Measurements from ENCODE around the gene RASSF7. TPM values are rescaled to one million over a fixed set of nuclear protein-coding genes. Genes with fewer than 3 reads are reported as not detected.

Gene RASSF7
- total and polyA plus RNA-seq, 8 donors: 17.6 to 253 (median 29.5) TPM

- Histone ChIP-seq H3K4me1 (no peaks in the 10 kb centered on the region), H3K4me3 (no peak overlapping the region), H3K27ac (no peak overlapping the region), H3K27me3 (no peaks in the 10 kb centered on the region), H3K36me3 (peaks cover 0 to 59% (median 22%) of the 10 kb centered on the region in 3 donors), H3K9me3 (no peaks in the 10 kb centered on the region)
- intact Hi-C loops (cut with DNase I): no loop called here
- TF ChIP-seq CTCF (IDR thresholded peaks at IDR 0.05): no peak
- no peak for FAIRE-seq
- DNase-seq: no peak
- ATAC-seq: no peak
- 96% methylated on average over 22 of the region's 22 CpGs for WGBS, 2 donors
Measured at GRCh38 chr11:592501-592900, 31.7 kb downstream of the RASSF7 start.

DNA sequence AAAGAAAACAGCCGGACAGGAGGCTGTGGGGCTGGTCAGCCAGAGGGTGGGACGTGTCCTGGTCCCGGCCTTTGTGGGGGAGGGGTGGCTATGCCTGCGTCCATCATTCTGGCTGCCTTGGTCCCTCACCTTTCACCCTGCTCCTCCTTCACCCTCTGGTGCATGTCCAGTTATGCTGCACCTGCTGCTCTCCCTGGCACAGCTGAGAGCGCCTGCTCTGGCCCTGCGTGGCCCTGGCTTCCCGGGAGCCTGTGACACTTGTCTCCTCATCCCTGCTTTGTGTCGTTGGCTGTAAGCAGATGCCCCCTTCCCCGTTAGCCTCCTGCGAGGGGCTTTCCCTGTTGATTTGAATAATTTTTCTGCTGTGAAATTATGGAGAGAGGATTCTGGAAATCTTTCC lies 32.1 kb downstream of the RASSF7 start:
- H3K36me3 ChIP-seq: peaks cover 0 to 61% (median 21%) of the 10 kb centered on the region in 3 donors
- no peaks in the 10 kb centered on the region for H3K9me3 ChIP-seq
- no peaks in the 10 kb centered on the region for H3K27me3 ChIP-seq
- intact Hi-C loops (cut with DNase I): no loop called here
- TF ChIP-seq CTCF (IDR thresholded peaks at IDR 0.05): no peak
- DNase-seq: no peak
- H3K4me1 ChIP-seq: no peaks in the 10 kb centered on the region
- no peak overlapping the region for H3K4me3 ChIP-seq
- no peak for FAIRE-seq
- H3K27ac ChIP-seq: no peak overlapping the region
- no peak for ATAC-seq
- 90 to 94% methylated on average over 10 of the region's 10 CpGs for WGBS, 2 donors

- ATAC-seq: no peak
- Histone ChIP-seq H3K9me3 (no peaks in the 10 kb centered on the region), H3K27me3 (no peaks in the 10 kb centered on the region), H3K4me3 (no peak overlapping the region), H3K36me3 (peaks cover 0 to 65% (median 16%) of the 10 kb centered on the region in 3 donors), H3K4me1 (no peaks in the 10 kb centered on the region), H3K27ac (no peak overlapping the region)
- no peak for DNase-seq
- WGBS, 2 donors: 91% methylated on average over 21 of the region's 21 CpGs
- FAIRE-seq: no peak
- intact Hi-C loops (cut with DNase I): no loop called here
- TF ChIP-seq CTCF (IDR thresholded peaks at IDR 0.05): no peak
Measured at GRCh38 chr11:593347-593746, 32.6 kb downstream of the RASSF7 start.

GRCh38 chr11:595400-595799 lies 34.6 kb downstream of the RASSF7 start:
- DNase-seq (peak in 1 of 6 donors; percentile 36), FAIRE-seq (no peak)
- peaks cover 0 to 76% (median 24%) of the 10 kb centered on the region in 3 donors for H3K36me3 ChIP-seq

More at GRCh38 chr11:595400-595799, 34.6 kb downstream of the RASSF7 start:
- 92 to 94% methylated on average over 10 of the region's 10 CpGs for WGBS, 2 donors
- Histone ChIP-seq H3K4me1 (no peaks in the 10 kb centered on the region), H3K9me3 (no peaks in the 10 kb centered on the region), H3K27me3 (no peaks in the 10 kb centered on the region), H3K4me3 (no peak overlapping the region), H3K27ac (no peak overlapping the region)
- no peak for ATAC-seq
- intact Hi-C loops (cut with DNase I): no loop called here
- no peak for TF ChIP-seq CTCF (IDR thresholded peaks at IDR 0.05)
